Motor neuron (in vitro differentiated cells): ENCODE results near the gene CCDC110. TPM values are rescaled to one million over a fixed set of nuclear protein-coding genes. Genes with fewer than 3 reads are reported as not detected.

Experiments used
- ATAC-seq, 8 experiments: fragments of 200-7000 bp; cut with Tn5 transposase; replicated peaks in 6 of 8; 2 replicates each; pipeline ENCODE4 v1.8.0; 2021; ENCODE audit warnings: mild to moderate bottlenecking in 8 of 8, moderate library complexity in 8 of 8
- H3K27ac ChIP-seq, 2 donors: fragments of 250-450 bp; sonication (Bioruptor Pico); 2 replicates each; pipeline ENCODE4 v1.9.0; 2021; ENCODE audit warnings: antibody characterized with exemption in 2 of 2, mild to moderate bottlenecking in 2 of 2, moderate library complexity in 1 of 2
- H3K4me1 ChIP-seq, 2 donors: fragments of 250-450 bp; sonication (Bioruptor Pico); replicated peaks in 1 of 2; 2 replicates each; pipeline ENCODE4 v1.6.1; 2021; ENCODE audit warnings: antibody characterized with exemption in 2 of 2, mild to moderate bottlenecking in 2 of 2, moderate library complexity in 1 of 2
- H3K4me3 ChIP-seq, 5 donors: fragments of 250-450 bp; sonication (Bioruptor Pico); 2 replicates each; pipeline ENCODE4 v1.9.0; 2021; ENCODE audit warnings: antibody characterized with exemption in 5 of 5, mild to moderate bottlenecking in 5 of 5, moderate library complexity in 4 of 5
- WGBS, 10 experiments: fragments of 450-650 bp; shearing (Covaris generic); methylation state at CpG; one replicate each; pipeline ENCODE4 v1.0.0; 2022; 5-methylcytosine and 5-hydroxymethylcytosine counted together
- in situ Hi-C, 9 experiments: fragments of 400-800 bp; cut with MboI; loops; one replicate each; pipeline ENCODE4 v1.15.0; 2021; ENCODE audit warnings: low sequenced_read_pairs in 9 of 9, low pct_unique_long_range_greater_than_20kb in 2 of 9; ENCODE audit not compliant: unreplicated experiment in 9 of 9
- total RNA-seq, 8 experiments: library from RNA; unstranded; fragments of 300-600 nt; gene quantifications; 2 replicates each; pipeline versions ENCODE4 v1.2.3 to v1.2.4, GENCODE V29; 2022

CCDC110 gene
- total RNA-seq, 8 experiments from 2014 or later: 0.42 to 7.6 (median 1.2) TPM

DNA sequence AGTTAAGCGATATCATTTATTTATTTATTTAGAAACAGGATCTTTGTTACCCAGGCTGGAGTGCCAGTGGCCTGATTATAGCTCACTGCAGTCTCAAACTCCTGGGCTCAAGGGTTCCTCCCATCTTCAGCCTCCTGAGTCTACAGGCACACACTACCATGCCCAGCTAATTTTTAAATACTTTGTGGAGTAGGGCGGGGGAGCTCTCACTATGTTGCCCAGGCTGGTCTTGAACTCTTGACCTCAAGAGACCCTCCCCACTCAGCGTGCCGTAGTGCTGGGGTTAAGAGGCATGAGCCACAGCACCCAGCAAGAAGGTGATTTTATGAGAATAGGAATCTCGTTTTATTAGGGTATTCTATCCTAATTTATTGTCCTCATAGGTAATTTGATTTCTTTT, 41.9 kb downstream of the CCDC110 start:
- no peak for ATAC-seq
- Histone ChIP-seq H3K4me1 (peaks cover 1 to 2% of the 10 kb centered on the region in 2 donors), H3K27ac (no peak overlapping the region), H3K4me3 (no peak overlapping the region)
- in situ Hi-C loops: no loop called here
- WGBS, 10 experiments: 29 to 100% (median 53%) methylated on average over 1 to 4 of the region's 5 CpGs; no CpG with 5 or more reads in 1 of the 10 experiments

DNA sequence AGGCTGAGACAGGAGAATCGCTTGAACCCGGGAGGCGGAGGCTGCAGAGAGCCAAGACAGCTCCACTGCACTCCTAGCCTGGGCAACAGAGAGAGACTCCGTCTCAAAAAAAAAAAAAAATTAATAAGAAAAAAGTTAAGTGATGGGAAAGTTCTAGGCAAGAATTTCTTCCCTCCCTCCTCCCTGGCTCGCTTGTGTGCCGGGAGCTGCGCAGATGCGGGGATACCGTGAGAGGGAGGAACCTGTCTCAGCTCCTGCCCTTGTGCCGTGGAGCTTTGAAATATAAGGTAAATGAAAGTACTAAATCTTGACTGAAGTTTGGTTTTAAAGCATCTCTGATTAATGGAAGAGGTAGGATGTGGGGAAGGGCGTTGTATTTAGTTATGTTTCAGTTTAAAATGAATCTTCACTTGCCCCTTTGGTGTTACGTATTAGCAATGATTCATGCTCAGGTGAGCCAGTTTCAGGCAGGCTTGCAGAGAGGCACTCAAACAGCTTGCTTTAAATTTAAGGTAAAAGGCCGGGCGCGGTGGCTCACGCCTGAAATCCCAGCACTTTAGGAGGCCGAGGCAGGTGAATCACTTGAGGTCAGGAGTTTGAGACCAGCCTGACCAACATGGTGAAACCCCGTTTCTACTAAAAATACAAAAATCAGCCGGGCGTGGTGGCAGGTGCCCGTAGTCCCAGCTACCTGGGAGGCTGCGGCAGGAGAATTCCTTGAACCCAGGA, 44.4 kb downstream of the CCDC110 start:
- in situ Hi-C loops: no loop called here
- Histone ChIP-seq H3K4me1 (peaks cover 2 to 12% of the 10 kb centered on the region in 2 donors), H3K27ac (no peak overlapping the region), H3K4me3 (no peak overlapping the region)
- no peak for ATAC-seq
- WGBS, 10 experiments: 75 to 98% (median 90%) methylated on average over 4 to 17 of the region's 22 CpGs; no CpG with 5 or more reads in 1 of the 10 experiments

DNA sequence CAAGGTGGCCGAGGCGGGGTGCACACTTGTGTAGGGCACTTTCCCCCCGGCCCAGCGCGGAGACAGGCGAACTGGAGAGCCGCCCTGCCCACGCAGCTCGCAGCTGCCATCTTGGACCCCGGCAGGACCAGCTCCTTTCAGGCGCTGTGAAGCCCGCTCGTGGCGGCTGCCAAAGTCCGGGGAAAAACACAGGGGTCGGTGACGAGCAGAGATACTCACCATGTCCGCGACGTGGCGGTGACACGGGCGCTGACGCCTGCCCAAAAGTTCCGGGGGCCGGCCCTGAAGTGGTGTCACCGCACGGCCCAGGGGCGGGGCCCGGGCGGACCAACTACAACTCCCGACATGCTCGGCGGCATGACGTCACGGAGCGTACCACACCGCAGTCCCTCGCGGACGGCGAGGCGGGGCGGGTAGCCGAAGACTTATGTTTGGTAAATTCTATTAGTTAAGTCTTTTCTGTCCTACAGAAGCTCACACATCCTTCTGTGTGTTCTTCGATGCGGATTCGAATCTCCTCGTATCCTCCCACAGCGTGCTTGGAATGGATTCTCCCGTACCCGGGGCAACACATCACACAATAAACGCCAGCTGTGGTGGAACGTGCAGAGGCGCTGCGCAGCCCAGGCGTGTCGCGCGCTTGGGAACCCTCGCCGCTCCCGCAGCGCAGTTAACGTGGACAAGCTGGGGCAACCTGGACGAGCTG, 45.7 kb downstream of the CCDC110 start, which contains the start of gene UFSP2:
TSS of gene UFSP2 (minus strand) at position 318 of the 706 bp plus-strand sequence. CDS start at position 222, 96 bp downstream.
- in situ Hi-C loops: no loop called here
- WGBS, 10 experiments: 0 to 1% (median 1%) methylated on average over 9 to 33 of the region's 66 CpGs; no CpG with 5 or more reads in 5 of the 10 experiments

DNA sequence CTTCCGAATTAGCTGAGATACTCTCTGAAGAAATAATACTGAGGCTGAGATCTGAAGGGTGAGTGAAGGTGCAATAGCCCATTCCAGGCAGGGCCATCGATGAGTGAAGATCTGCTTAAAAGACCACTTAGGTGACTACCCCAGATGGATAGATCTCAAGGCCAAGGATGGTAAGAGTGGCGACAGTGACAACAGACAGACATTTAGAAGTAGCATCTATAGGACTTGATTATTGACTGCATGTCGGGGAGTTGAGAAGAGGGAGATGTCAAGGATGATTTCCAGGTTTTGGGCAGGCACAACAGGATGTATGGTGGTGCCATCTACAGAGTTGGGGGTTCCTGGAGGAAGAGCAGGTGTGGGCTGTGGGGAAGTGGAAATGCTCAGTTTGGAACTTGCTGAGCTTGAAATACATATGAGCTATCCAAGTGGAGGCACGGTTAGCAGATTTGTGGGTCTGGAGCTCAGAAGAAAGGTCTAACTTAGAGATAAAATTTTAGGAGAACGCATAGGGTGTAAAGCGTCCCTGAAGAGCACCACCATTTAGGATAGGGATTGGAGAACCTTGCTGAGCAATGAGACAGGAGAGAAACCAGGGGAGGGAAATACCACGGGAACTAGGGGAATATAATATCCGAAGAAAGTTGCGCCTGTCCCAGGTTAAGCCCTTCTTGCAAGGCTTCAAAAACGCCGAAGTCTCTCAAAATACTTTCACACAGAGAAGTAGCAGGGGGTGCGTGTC, 46.5 kb downstream of the CCDC110 start:
- peak overlapping the region; percentile 75 to 99 (median 96) for H3K4me3 ChIP-seq
- ATAC-seq: peak; percentile 9 to 64 (median 26)
- 5 to 60% (median 18%) methylated on average over 1 to 10 of the region's 13 CpGs; no CpG with 5 or more reads in 1 of the 10 experiments for WGBS, 10 experiments
- H3K27ac ChIP-seq: peak overlapping the region; percentile 99 to 100
- in situ Hi-C loops: no loop called here
- peaks cover 2 to 12% of the 10 kb centered on the region in 2 donors for H3K4me1 ChIP-seq

More for the DNA sequence above, 45.7 kb downstream of the CCDC110 start, which contains the start of gene UFSP2:
- H3K4me3 ChIP-seq: peak within 1 kb of the TSS; percentile 75 to 99 (median 96)
- ATAC-seq: peak; percentile 87 to 94 (median 92)
- H3K27ac ChIP-seq: peak within 1 kb of the TSS; percentile 99 to 100
- peaks cover 2 to 12% of the 10 kb centered on the region in 2 donors for H3K4me1 ChIP-seq

DNA sequence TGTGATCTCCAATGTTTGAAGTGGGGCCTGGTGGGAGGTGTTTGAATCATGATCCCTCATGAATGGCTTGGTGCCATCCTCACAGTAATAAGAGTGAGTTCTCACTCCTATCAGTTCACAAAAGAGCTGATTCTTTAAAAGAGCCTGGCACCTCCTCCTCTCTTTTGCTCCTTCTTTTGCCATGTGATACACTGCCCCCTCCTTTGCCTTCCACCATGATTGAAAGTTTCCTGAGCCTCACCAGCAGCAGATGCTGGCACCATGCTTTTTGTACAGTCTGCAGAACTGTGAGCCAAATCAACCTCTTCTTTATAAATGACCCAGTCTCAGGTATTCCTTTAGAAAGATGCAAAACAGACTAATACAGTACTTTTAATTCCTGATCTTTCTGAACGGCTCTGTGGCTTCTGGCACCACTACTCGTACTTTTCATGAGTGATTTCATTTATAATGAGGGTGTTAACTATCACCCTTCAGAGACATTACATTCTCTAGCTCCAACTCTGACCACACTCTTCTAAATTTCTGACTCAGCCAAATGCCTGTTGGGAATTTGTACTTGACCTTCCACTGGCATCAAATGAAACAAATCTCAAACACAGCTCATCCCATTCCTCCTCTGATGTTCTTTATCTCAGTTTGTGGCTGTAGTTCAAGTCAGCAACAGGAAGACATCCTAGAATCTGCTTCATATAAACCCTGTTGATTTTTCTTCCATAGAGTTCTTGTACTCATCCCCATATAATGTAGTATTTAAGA, 50.0 kb downstream of the CCDC110 start:
- 21 to 100% (median 65%) methylated on average over 2 of the region's 2 CpGs; no CpG with 5 or more reads in 2 of the 10 experiments for WGBS, 10 experiments
- Histone ChIP-seq H3K4me1 (peaks cover 2 to 12% of the 10 kb centered on the region in 2 donors), H3K4me3 (no peak overlapping the region), H3K27ac (no peak overlapping the region)
- in situ Hi-C loops: no loop called here
- ATAC-seq: no peak

DNA sequence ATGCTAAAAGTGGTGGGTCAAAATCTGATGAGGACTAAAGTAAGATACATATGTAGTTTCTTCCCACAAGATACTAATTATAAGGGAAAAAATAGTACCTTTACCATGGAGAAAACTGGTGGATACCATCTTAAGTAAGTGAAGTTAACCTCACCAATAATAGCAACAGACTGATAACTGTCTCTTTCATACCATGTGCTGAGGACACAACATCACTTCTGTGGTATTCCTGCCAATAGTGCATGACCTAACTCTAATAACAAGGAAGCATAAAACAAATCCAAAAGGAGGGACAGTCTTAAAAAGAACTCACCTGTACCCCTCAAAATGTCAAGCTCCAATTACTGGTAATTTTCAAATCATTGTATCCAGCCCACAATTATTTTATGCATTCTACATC, 54.6 kb downstream of the CCDC110 start:
- no peak for ATAC-seq
- no peak overlapping the region for H3K27ac ChIP-seq
- in situ Hi-C loops: no loop called here
- H3K4me3 ChIP-seq: no peak overlapping the region
- H3K4me1 ChIP-seq: no peaks in the 10 kb centered on the region

DNA sequence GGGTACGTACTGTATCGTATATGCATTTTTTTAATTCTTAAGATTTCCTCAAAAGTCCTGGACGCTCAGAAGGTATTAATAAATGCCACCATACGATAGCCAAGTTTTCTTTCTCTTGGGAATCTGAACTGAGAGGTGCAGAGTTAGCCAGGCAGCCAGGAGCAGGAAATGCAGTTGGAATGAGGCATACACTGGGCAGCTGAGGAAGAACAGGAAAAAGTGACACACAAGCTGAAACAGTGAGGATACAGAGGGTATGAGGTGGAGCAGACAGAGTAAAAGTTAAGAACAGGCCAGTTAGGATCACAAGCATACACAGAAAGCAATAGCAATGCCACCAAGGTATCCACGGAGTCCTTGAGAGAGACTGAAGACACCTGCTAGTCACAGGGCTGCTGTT, 59.1 kb downstream of the CCDC110 start:
- peak in 1 of 8 experiments; percentile 44 for ATAC-seq
- H3K4me1 ChIP-seq: no peaks in the 10 kb centered on the region
- in situ Hi-C loops: no loop called here
- H3K4me3 ChIP-seq: no peak overlapping the region
- WGBS, 10 experiments: 64 to 100% (median 96%) methylated on average over 1 to 5 of the region's 5 CpGs
- no peak overlapping the region for H3K27ac ChIP-seq

DNA sequence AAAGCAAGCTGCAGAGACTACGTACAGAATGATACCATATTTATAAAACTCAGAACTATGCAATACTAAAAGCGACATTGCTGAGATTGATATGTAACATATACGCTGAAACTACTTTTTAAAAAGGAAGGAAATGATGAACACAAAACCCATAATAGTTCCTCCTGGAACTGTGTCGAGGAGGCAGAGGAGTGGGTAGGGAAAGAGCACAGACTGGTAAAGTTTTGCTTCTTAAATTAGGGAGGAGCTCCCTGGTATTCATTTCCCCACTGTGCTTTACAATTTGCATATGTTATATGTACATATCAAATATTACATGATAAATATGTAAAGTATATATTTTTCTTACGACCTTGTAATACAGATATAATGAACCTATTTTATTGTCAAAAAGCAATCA, 59.7 kb downstream of the CCDC110 start:
- 4 to 100% (median 95%) methylated on average over 1 to 5 of the region's 5 CpGs for WGBS, 10 experiments
- Histone ChIP-seq H3K4me1 (no peaks in the 10 kb centered on the region), H3K27ac (no peak overlapping the region), H3K4me3 (no peak overlapping the region)
- in situ Hi-C loops: no loop called here
- peak in 3 of 8 experiments; percentile 60 to 95 (median 69) for ATAC-seq

DNA sequence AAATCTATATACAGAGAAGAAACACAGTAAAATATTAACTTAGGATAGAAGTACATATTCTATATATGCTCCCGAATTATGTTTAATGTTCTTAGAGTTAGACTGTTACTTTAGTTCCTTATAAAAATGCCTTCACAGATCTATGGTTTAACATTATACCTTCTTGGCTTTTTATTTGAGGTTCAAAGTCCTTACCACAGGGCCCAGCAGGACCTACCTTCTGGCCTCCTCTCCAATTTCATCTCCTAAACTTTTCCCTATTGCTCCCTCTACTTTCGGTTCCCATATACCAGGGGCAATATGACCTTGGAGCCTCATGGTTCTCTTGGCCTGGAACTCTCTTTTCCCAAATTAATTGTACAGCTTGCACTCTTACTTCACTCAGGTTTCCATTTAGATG, 63.1 kb downstream of the CCDC110 start:
- WGBS, 10 experiments: 94 to 100% (median 100%) methylated on average over 1 to 2 of the region's 2 CpGs; no CpG with 5 or more reads in 1 of the 10 experiments
- in situ Hi-C loops: no loop called here

DNA sequence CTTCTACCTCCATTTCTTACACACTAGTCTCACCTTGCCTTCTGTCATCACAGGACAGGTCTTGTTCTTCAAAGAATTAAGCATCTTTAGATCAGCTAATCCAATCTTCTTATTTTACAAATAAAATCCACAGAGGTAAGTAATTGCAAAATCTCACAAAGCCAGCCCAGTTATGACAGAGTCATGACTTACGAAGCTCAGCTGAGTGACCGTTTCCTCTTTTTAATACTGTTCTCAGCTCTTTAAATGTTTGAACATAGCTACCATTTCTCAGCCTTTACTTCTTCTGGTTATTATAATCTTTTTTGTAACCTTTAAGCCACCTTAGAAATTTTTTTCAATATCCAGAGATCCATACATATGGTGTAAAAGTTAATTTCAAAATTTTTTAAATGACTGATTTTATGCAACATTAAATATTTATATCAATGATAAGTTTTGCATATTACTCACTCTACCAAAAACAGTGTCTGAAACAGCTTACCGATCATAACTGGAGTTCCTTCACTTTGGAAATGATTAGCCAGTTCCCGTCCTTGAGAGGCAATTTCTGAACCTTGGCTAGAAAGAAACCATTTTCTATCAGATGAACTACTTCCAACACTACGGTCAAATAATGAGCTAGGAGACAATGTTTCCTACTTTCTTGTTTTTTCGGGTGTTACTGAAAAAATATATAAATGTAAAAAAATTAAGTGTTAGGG, 66.1 kb downstream of the CCDC110 start:
- WGBS, 10 experiments: 83 to 99% (median 93%) methylated on average over 4 to 6 of the region's 6 CpGs
- ATAC-seq: no peak
- Histone ChIP-seq H3K4me3 (no peak overlapping the region), H3K27ac (no peak overlapping the region), H3K4me1 (no peaks in the 10 kb centered on the region)
- in situ Hi-C loops: no loop called here

More for the DNA sequence above, 63.1 kb downstream of the CCDC110 start:
- no peak overlapping the region for H3K4me3 ChIP-seq
- ATAC-seq: no peak
- H3K4me1 ChIP-seq: no peaks in the 10 kb centered on the region
- no peak overlapping the region for H3K27ac ChIP-seq

DNA sequence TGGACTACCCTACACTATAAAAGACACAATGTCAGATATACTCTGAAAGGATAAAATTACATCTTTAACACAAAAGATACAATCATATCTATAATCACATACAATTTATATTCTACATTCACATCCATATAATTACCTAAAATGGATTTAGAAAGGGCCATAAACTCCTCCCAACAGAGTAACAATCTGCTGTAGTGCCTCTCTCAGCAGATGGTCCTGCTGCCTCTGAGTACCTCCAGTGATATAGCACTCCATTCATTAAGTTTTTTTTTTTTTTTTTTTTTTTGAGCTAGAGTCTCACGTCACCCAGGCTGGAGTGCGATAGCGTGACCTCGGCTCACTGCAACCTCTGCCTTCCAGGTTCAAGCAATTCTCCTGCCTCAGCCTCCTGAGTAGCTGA, 67.5 kb downstream of the CCDC110 start:
- in situ Hi-C loops: no loop called here
- ATAC-seq: peak in 4 of 8 experiments; percentile 16 to 45 (median 32)
- H3K4me1 ChIP-seq: peaks cover 0 to 6% of the 10 kb centered on the region in 2 donors
- no peak overlapping the region for H3K27ac ChIP-seq
- WGBS, 10 experiments: 80 to 100% (median 96%) methylated on average over 1 to 4 of the region's 4 CpGs; no CpG with 5 or more reads in 4 of the 10 experiments
- no peak overlapping the region for H3K4me3 ChIP-seq

DNA sequence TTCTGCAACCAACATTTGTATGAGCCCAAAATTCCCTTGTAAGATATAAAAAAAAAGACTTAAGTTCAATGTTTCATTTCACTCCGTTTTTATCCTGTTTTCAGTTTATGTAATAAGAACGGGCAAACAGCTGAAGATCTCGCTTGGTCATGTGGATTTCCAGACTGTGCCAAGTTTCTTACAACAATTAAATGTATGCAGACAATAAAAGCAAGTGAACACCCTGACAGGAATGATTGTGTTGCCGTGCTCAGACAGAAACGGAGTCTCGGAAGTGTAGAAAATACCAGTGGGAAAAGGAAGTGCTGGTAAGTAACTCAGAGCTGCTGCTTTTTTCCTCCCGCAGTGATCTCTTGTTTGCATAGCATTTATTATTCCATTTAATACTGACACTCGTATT, 72.1 kb downstream of the CCDC110 start:
- in situ Hi-C loops: no loop called here
- H3K4me3 ChIP-seq: no peak overlapping the region
- peaks cover 9 to 18% of the 10 kb centered on the region in 2 donors for H3K4me1 ChIP-seq
- no peak for ATAC-seq
- 31 to 84% (median 67%) methylated on average over 4 to 8 of the region's 8 CpGs for WGBS, 10 experiments
- no peak overlapping the region for H3K27ac ChIP-seq
